Mucosa of rectum (tissue), 2 donors: Measurements from ENCODE around the gene HDLBP.

Experiments
- H3K27ac ChIP-seq, 2 donors: one replicate each; pipeline ENCODE4 v1.7.0; 2013; ENCODE audit warnings: inconsistent platforms in 2 of 2, low read depth in 2 of 2, low read length in 2 of 2
- H3K27me3 ChIP-seq, 2 donors: one replicate each; pipeline ENCODE4 v1.7.0; 2013; ENCODE audit warnings: low read length in 2 of 2; ENCODE audit not compliant: control insufficient read depth in 2 of 2, insufficient read depth in 2 of 2
- H3K36me3 ChIP-seq, 2 donors: one replicate each; pipeline ENCODE4 v1.7.0; 2013; ENCODE audit warnings: low read length in 2 of 2; ENCODE audit not compliant: control insufficient read depth in 2 of 2, insufficient read depth in 2 of 2
- H3K4me1 ChIP-seq, 2 donors: one replicate each; pipeline ENCODE4 v1.7.0; 2013; ENCODE audit warnings: low read length in 2 of 2, mild to moderate bottlenecking in 1 of 2; ENCODE audit not compliant: control insufficient read depth in 2 of 2, insufficient read depth in 2 of 2
- H3K4me3 ChIP-seq, 2 donors: one replicate each; pipeline ENCODE4 v1.7.0; 2013; ENCODE audit warnings: low read length in 2 of 2
- H3K9ac ChIP-seq, 2 donors: one replicate each; pipeline ENCODE4 v1.7.0; 2013; ENCODE audit warnings: low read length in 2 of 2, low read depth in 1 of 2, mild to moderate bottlenecking in 1 of 2
- H3K9me3 ChIP-seq, 2 donors: one replicate each; pipeline ENCODE4 v1.7.0; 2013; ENCODE audit warnings: low read length in 2 of 2; ENCODE audit not compliant: control insufficient read depth in 2 of 2
- donor health status: healthy.
- donor health status: Normal muscosa, but diverticular disease.

The HDLBP gene

DNA sequence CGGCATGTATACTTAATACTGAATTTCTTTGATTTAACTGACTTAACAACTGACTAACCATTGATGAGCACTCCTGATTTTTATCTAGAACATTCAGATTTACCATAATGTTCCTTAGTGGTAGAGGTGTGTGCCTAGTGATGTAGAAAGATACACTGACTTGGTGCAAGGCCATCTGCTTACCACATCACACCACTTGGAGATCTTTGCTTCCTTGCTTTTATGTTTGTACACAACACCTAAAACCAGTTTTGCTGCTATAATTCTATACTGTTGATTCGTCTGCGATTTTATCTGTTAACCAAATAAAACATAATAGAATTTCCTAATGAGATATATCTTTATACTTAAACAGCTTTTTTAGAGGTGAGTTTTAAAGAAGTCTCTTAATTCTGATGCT is 36.8 kb upstream of the HDLBP start:
- H3K27ac ChIP-seq: peak overlapping the region; percentile 68 to 73
- H3K4me3 ChIP-seq: no peak overlapping the region
- H3K4me1 ChIP-seq: peaks cover 28 to 39% of the 10 kb centered on the region in 2 donors
- peaks cover 31 to 45% of the 10 kb centered on the region in 2 donors for H3K36me3 ChIP-seq
- H3K9me3 ChIP-seq: no peaks in the 10 kb centered on the region
- H3K27me3 ChIP-seq: no peaks in the 10 kb centered on the region
- peak overlapping the region in 1 of 2 donors; percentile 45 for H3K9ac ChIP-seq

DNA sequence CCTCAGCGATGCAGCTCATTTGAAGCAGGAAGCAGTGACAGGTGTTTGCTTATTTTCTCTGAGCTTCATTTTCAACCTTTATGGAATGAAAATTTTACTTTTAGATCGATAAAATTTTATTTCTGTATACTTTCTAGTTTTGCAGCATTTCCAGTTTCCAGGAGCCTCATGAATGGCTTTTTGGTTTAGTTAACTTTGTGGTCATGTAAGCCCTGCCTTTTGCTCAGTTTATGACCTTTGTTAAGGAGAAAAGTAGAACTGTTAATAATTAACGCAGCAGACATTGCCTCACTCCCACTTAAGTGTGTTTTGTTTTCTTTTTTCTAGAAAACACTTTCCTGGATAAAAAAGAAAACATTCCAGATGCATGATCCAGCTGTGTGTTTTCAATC is 36.2 kb upstream of the HDLBP start:
- no peaks in the 10 kb centered on the region for H3K9me3 ChIP-seq
- H3K4me3 ChIP-seq: peak overlapping the region in 1 of 2 donors; percentile 41
- peak overlapping the region in 1 of 2 donors; percentile 45 for H3K9ac ChIP-seq
- H3K4me1 ChIP-seq: peaks cover 24 to 34% of the 10 kb centered on the region in 2 donors
- H3K27ac ChIP-seq: peak overlapping the region; percentile 68 to 73
- H3K27me3 ChIP-seq: no peaks in the 10 kb centered on the region
- H3K36me3 ChIP-seq: peaks cover 37 to 51% of the 10 kb centered on the region in 2 donors

DNA sequence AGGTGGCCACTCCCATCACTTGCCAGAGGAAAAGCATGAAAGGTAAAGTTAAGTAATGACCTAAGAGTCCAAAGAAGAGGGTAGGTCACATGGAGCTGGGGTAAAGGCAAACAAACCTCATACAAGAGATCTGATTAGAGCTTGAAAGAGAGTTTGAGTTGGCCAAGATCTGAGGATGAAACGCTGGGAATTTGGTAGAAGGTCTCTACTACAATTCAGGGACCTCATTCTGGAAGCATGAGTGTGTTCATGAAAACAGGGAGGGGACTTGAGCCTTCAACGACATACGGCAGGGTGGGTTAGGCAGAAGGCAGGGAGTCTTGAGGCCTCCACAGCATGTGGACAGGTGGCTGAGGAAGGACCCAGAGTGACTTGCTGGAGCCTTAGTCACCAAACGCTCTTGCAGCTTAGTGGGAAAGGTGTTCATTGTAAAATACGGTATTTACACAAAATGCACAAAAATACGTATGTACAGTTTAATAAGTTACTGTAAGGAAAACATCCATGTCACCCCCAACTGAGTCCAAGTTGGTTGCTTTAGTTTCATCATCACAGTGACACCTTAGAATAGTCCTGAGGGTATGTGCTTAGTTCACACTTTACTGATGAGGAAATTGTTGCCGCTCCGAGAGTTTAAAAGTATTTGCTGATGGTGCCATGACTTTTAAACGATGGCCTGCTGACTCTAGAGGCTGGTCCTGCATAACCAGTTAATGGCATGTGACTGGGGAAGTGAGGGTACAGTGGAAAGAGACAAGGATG is 35.6 kb upstream of the HDLBP start:
- Histone ChIP-seq H3K36me3 (peaks cover 42 to 57% of the 10 kb centered on the region in 2 donors), H3K4me3 (peak overlapping the region in 1 of 2 donors; percentile 11), H3K9me3 (no peaks in the 10 kb centered on the region), H3K27me3 (no peaks in the 10 kb centered on the region), H3K27ac (peak overlapping the region; percentile 68 to 73), H3K9ac (peak overlapping the region in 1 of 2 donors; percentile 7), H3K4me1 (peaks cover 24 to 33% of the 10 kb centered on the region in 2 donors)

DNA sequence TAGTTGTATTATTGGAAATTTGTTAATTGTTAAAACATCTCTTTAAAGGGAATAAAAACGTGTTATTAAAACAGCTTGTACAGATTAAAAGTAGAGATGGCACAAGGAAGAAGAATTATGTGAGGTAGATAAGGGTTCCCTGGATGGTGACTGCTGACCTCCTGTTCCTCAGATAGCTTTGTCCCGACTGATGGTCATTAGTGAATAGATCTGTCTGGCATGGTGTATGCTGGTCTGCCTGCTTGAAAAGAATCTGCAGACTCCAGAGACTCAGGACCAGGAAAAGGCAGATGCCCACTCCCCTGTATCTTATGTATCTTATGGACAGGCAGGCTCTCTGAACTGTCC is 35.0 kb upstream of the HDLBP start:
- Histone ChIP-seq H3K27me3 (no peaks in the 10 kb centered on the region), H3K4me3 (no peak overlapping the region), H3K27ac (peak overlapping the region; percentile 68 to 73), H3K4me1 (peaks cover 24 to 33% of the 10 kb centered on the region in 2 donors), H3K9me3 (no peaks in the 10 kb centered on the region), H3K36me3 (peaks cover 48 to 62% of the 10 kb centered on the region in 2 donors), H3K9ac (no peak overlapping the region)

DNA sequence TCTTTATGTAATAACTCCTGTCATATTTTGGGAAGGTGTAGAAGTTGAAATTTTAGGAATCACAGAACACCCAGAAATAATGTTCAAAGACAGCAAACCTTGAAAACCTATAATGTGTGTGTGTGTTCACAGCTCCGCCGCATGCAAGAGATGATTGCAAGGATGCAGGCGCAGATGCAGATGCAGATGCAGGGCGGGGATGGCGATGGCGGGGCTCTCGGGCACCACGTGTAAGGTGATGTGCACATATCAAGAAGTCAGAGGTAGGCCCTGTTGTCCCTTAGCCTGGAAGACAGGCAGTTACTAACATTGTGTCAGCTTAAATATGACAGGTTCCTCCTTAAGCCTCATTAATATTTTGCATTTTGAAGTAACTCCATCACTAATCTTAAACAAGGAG is 34.5 kb upstream of the HDLBP start:
- H3K4me3 ChIP-seq: no peak overlapping the region
- peaks cover 21 to 30% of the 10 kb centered on the region in 2 donors for H3K4me1 ChIP-seq
- no peaks in the 10 kb centered on the region for H3K9me3 ChIP-seq
- H3K27ac ChIP-seq: no peak overlapping the region
- H3K36me3 ChIP-seq: peaks cover 54 to 66% of the 10 kb centered on the region in 2 donors
- no peak overlapping the region for H3K9ac ChIP-seq
- no peaks in the 10 kb centered on the region for H3K27me3 ChIP-seq

DNA sequence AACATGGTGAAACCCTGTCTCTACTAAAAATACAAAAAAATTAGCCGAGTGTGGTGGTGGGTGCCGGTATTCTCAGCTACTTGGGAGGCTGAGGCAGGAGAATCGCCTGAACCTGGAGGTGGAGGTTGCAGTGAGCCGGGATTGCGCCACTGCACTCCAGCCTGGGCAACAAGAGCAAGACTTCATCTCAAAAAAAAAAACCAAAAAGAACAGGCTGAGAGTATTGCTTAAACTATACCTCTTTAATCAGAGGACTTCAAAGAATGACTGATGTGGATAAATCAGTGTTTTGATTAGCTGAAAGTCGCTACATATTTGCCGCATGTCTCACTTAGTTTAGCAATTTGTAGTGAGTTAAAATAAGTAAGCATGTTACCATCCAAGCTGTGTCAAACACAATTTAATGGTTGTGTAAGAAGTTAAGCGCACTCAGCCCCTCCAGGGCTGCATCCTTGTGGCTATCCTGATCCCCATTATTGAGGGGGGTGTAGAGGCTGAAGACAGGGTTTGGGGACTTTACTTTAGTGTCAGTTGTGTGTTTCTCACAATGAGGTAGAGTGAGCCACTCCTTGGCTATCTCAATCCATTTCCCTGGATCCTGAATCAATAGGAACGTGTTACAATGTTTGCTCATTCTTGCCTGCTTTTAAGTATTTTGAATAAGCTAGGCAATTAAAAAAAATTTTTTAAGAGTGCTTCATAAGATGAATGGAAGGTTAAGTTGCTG is 29.6 kb upstream of the HDLBP start:
- Histone ChIP-seq H3K4me3 (no peak overlapping the region), H3K27me3 (no peaks in the 10 kb centered on the region), H3K9ac (no peak overlapping the region), H3K27ac (no peak overlapping the region), H3K36me3 (peaks cover 52 to 77% of the 10 kb centered on the region in 2 donors), H3K4me1 (peaks cover 0 to 4% of the 10 kb centered on the region in 2 donors), H3K9me3 (no peaks in the 10 kb centered on the region)

DNA sequence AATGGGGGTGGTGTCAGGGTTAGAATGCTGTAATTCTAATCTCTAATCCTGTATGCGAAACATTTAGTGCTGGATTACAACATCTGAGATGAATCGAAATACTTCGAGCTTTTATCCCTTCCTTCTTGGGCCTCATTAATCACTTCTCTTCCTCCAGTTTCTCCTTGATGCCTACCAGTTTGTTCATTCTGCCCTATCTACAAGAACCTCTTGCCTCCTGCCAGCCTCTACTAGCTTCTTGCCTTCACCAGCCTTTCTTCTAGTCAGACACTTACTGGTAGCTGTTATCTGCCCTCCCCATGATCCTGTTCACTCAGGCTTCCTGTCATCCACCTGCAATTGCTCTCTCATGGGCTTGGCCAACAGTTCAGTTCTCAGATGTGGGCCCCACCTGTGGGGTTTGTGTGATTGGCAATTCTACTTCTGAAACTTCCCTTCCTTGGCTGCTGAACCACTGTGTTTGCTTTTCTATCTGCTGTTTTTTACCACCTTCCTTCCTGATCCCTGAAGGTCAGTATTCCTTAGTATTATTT is 25.2 kb upstream of the HDLBP start:
- no peaks in the 10 kb centered on the region for H3K9me3 ChIP-seq
- peak overlapping the region in 1 of 2 donors; percentile 7 for H3K9ac ChIP-seq
- peaks cover 3 to 4% of the 10 kb centered on the region in 2 donors for H3K4me1 ChIP-seq
- H3K36me3 ChIP-seq: peaks cover 49 to 70% of the 10 kb centered on the region in 2 donors
- H3K27me3 ChIP-seq: no peaks in the 10 kb centered on the region
- no peak overlapping the region for H3K4me3 ChIP-seq
- H3K27ac ChIP-seq: peak overlapping the region in 1 of 2 donors; percentile 25

DNA sequence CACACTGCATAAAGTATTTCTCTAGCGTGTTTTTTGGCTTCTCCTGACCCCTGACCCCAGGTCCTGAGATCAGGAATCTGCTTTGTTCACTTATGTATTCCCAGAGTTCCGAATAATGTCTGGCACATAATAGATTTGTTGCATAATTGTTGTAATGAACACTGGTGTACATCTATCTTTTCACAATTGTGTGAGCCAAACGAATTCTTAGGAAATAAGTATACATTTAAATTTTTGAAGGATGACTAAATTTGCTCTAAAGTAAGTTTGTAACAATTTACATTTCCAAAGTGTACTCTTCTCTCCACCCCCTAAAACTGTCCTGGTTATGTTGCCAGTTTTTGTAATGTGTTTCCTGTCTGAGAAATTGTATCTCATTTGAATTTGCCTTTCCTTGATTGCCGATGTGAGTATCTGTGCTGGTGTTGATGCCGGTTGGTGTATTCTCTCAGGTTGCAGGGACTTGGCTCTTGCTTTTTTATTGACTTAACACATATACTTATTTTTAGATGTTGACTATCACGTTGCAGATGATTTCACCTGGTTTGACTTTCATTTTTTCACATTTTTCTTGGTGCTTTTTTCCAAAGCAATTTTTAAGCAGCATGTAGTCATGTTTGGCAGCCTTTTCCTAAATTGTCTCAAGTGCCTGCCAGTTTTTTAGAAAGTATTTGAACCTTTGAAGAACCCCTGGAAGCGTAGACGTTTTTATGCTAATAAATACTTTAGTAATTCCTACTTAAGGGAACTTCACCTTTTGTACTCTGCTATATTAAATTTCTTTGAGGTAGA is 24.6 kb upstream of the HDLBP start:
- Histone ChIP-seq H3K27ac (no peak overlapping the region), H3K36me3 (peaks cover 49 to 71% of the 10 kb centered on the region in 2 donors)

DNA sequence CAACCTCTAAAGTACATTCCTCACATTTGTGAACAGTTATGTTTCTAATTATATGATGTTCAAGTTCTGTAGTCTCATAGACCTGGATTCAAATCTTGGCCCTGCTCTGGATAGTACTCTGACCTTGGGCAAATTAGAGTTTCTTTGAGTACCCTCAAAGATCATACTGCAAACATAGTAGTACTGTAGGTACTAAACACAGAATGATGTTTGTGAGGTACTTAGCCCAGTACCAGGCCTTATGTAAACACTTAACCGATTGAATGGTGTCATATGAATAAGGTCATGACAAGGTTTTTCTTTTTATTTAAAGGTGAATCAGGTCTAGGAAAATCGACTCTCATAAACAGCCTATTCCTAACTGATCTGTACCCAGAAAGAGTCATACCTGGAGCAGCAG is 19.3 kb upstream of the HDLBP start:
- no peak overlapping the region for H3K9ac ChIP-seq
- no peak overlapping the region for H3K27ac ChIP-seq
- H3K4me3 ChIP-seq: no peak overlapping the region
- H3K9me3 ChIP-seq: no peaks in the 10 kb centered on the region
- peaks cover 0 to 3% of the 10 kb centered on the region in 2 donors for H3K4me1 ChIP-seq
- H3K36me3 ChIP-seq: peaks cover 45 to 69% of the 10 kb centered on the region in 2 donors
- H3K27me3 ChIP-seq: no peaks in the 10 kb centered on the region

More for the DNA sequence above, 24.6 kb upstream of the HDLBP start:
- Histone ChIP-seq H3K9me3 (no peaks in the 10 kb centered on the region), H3K4me1 (peaks cover 3 to 4% of the 10 kb centered on the region in 2 donors), H3K9ac (peak overlapping the region in 1 of 2 donors; percentile 7), H3K27me3 (no peaks in the 10 kb centered on the region), H3K4me3 (no peak overlapping the region)
